ENCODE measurements around the gene FOXF2. TPM values are rescaled to one million over a fixed set of nuclear protein-coding genes. Genes with fewer than 3 reads are reported as not detected.
A peak's percentile ranks its signal among the peaks of the same experiment; 100 is the strongest.

FOXF2 gene
- total RNA-seq, 1 experiment from 2014 or later: 8.0 TPM

DNA sequence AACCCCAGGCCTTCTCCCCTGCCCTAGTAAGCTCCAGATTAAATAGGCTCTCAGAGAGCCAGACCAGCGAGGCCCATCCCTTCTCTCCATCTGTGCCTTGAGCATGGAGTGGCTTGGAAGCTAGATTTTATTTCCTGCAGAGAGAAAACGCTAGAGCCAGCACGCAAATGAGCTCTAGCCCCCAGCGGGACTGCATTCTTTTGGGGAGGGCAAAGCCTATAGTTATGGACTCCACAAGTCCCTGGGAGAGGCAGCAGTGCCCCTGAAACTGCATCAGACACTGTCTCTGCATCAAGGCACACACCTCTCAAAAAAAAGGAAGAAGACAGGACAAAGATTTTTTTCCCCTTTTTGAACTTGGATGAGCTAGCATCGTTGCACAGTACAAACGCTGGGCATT, 15.8 kb downstream of the FOXF2 start:
- BruUV-seq (replicated peaks): no TSS peak
- Mint-ChIP-seq H3K9me3 (ENCODE audit: unreplicated experiment) (no peaks in the 10 kb centered on the region), H3K27ac (ENCODE audit: low read depth, unreplicated experiment) (no peak overlapping the region), H3K4me1 (ENCODE audit: insufficient read depth, unreplicated experiment) (no peaks in the 10 kb centered on the region), H3K36me3 (ENCODE audit: insufficient read depth, unreplicated experiment) (no peaks in the 10 kb centered on the region), H3K27me3 (ENCODE audit: insufficient read depth, unreplicated experiment) (no peaks in the 10 kb centered on the region), H3K4me3 (ENCODE audit: unreplicated experiment) (no peak overlapping the region)
- ChIA-PET CTCF (interaction anchor here (0.9 to 1.0 kb wide), 2 partner anchors 8 to 85 kb away, joined by 4 to 12 read pairs; no protein-coding TSS in a partner anchor), POLR2A (interaction anchor here (0.6 to 1.0 kb wide), 2 partner anchors 72 to 321 kb away, joined by 3 to 4 read pairs; no protein-coding TSS in a partner anchor)
- no peak for DNase-seq (ENCODE audit: unreplicated experiment)
- intact Hi-C loops (cut with micrococcal nuclease): no loop called here
- no peak for TF ChIP-seq CTCF (IDR thresholded peaks at IDR 0.05; ENCODE audit: unreplicated experiment)

DNA sequence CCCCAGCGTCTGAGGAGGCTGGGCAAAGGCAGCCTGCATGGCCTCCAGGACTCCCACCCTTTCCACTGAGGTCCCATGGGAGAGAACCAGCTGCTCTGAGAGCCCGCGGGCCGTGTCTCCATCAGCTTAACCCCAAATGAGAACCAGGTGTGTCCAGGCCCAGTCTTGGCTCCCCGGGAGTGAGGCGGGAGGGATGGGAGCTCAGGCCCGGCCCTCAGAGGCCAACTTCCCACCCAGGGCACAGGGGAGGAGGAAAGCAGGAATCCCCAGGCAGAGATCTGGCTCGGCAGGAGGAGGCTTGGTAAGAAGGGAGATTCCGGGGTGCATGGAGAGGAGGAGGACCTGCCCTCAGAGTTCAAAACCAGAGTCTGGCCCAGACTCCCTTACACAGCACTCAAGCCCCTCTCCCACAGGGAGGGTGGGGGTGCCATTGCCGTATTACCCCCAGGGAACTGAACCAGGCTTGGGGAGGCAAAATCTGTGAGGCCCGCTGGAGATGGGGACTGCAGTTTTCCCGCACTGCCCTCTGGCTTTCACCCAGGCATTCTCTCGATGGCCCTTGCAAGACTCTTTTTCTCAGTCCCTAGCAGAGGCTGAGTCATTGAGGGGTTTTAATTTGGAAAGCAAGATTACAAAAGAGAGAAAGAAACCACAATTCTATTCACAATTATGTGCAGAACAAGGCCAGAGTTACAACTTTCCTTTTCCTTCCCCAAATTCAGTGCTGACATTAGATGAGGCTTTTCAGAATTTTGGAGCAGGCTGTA, 17.1 kb downstream of the FOXF2 start:
- H3K4me1 Mint-ChIP-seq (ENCODE audit: insufficient read depth, unreplicated experiment): no peaks in the 10 kb centered on the region
- no peaks in the 10 kb centered on the region for H3K27me3 Mint-ChIP-seq (ENCODE audit: insufficient read depth, unreplicated experiment)
- intact Hi-C loops (cut with micrococcal nuclease): no loop called here
- no TSS peak for BruUV-seq (replicated peaks)
- TF ChIP-seq CTCF (IDR thresholded peaks at IDR 0.05; ENCODE audit: unreplicated experiment): no peak
- H3K27ac Mint-ChIP-seq (ENCODE audit: low read depth, unreplicated experiment): no peak overlapping the region
- peak; percentile 35 for DNase-seq (ENCODE audit: unreplicated experiment)
- ChIA-PET CTCF (interaction anchor here (0.6 to 1.1 kb wide), 4 partner anchors 9 to 836 kb away, joined by 3 to 5 read pairs (median 4); no protein-coding TSS in a partner anchor), POLR2A (no interaction called here)
- no peaks in the 10 kb centered on the region for H3K36me3 Mint-ChIP-seq (ENCODE audit: insufficient read depth, unreplicated experiment)
- H3K9me3 Mint-ChIP-seq (ENCODE audit: unreplicated experiment): no peaks in the 10 kb centered on the region
- no peak overlapping the region for H3K4me3 Mint-ChIP-seq (ENCODE audit: unreplicated experiment)

DNA sequence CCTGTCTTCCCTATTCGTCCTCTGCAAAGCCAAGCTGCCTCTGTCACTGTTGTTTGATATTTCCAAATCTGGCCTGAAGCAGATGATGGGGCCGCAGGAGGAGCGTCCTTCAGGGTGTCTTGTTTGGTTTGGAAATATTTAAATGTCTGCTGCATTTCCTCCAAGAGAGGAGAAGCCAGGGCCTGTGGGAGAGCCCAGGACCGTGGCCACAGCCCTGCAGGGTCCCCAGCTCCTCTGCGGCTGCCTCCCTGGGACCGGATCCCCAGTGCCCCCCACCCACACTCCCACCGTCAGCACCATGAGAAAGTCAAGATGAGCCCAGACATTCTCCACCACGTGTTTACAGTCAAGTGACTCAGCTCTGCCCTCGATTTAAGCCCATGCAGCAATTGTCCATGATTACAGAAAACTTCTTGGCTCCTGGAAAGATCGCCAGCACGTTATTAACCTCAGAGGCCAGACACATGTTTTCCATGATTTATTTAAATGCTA, 18.2 kb downstream of the FOXF2 start:
- CTCF ChIA-PET: interaction anchor here (0.7 to 1.3 kb wide), 2 partner anchors 11 to 29 kb away, joined by 4 to 6 read pairs; no protein-coding TSS in a partner anchor
- no peak overlapping the region for H3K27ac Mint-ChIP-seq (ENCODE audit: low read depth, unreplicated experiment)
- DNase-seq (ENCODE audit: unreplicated experiment): no peak
- BruUV-seq (replicated peaks): no TSS peak
- no peaks in the 10 kb centered on the region for H3K9me3 Mint-ChIP-seq (ENCODE audit: unreplicated experiment)
- intact Hi-C loops (cut with micrococcal nuclease): no loop called here
- TF ChIP-seq CTCF (IDR thresholded peaks at IDR 0.05; ENCODE audit: unreplicated experiment): no peak
- H3K4me3 Mint-ChIP-seq (ENCODE audit: unreplicated experiment): no peak overlapping the region
- no peaks in the 10 kb centered on the region for H3K4me1 Mint-ChIP-seq (ENCODE audit: insufficient read depth, unreplicated experiment)
- H3K27me3 Mint-ChIP-seq (ENCODE audit: insufficient read depth, unreplicated experiment): no peaks in the 10 kb centered on the region
- POLR2A ChIA-PET: no interaction called here
- H3K36me3 Mint-ChIP-seq (ENCODE audit: insufficient read depth, unreplicated experiment): no peaks in the 10 kb centered on the region

DNA sequence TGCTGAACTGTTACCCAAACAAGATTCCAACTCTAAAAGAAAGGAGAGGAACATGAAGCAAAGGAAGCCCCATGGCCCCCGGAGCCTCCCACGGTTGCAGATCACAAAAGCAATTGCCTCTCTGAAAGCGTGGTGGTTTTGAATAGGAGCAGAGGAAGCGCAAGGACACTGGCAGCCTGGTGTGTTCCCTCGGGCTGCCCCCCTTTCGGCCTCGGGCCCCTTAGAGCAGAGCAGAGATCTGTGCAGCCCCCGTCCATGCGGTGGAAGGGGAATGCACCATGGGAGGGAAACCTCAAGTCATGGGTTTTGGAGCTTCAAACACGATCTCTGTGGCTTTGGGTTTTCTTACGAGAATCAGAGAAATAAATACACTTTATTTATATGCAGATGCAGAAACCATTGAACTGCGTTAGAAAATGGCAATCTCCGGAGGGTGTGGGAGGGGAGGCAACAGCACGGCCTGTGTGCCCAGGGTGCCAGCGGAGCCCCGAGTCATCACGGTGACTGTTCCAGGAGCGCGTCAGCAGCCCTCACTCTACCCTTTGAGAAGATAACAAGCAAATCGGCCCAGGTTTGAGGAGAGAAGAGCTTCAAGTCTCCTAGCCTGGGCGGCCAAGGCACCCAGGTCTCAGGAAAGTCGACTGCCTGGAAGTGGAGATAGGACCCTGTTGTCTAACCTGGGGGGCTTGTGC, 20.5 kb downstream of the FOXF2 start:
- Mint-ChIP-seq H3K27ac (ENCODE audit: low read depth, unreplicated experiment) (no peak overlapping the region), H3K27me3 (ENCODE audit: insufficient read depth, unreplicated experiment) (no peaks in the 10 kb centered on the region), H3K36me3 (ENCODE audit: insufficient read depth, unreplicated experiment) (no peaks in the 10 kb centered on the region), H3K9me3 (ENCODE audit: unreplicated experiment) (no peaks in the 10 kb centered on the region), H3K4me3 (ENCODE audit: unreplicated experiment) (no peak overlapping the region), H3K4me1 (ENCODE audit: insufficient read depth, unreplicated experiment) (no peaks in the 10 kb centered on the region)
- BruUV-seq (replicated peaks): no TSS peak
- ChIA-PET POLR2A (no interaction called here), CTCF (interaction anchor here (0.9 kb wide), 2 partner anchors 13 to 14 kb away, joined by 3 to 4 read pairs; no protein-coding TSS in a partner anchor)
- no peak for DNase-seq (ENCODE audit: unreplicated experiment)
- TF ChIP-seq CTCF (IDR thresholded peaks at IDR 0.05; ENCODE audit: unreplicated experiment): no peak
- intact Hi-C loops (cut with micrococcal nuclease): no loop called here

All from MCF 10A (cell line).